ENCODE data around the gene KRT16.
"Not testable (repeated sequence)": the region's sequence is repeated elsewhere in the genome, so short reads cannot be mapped to it uniquely, and the experiment has no call there.

Gene KRT16

DNA sequence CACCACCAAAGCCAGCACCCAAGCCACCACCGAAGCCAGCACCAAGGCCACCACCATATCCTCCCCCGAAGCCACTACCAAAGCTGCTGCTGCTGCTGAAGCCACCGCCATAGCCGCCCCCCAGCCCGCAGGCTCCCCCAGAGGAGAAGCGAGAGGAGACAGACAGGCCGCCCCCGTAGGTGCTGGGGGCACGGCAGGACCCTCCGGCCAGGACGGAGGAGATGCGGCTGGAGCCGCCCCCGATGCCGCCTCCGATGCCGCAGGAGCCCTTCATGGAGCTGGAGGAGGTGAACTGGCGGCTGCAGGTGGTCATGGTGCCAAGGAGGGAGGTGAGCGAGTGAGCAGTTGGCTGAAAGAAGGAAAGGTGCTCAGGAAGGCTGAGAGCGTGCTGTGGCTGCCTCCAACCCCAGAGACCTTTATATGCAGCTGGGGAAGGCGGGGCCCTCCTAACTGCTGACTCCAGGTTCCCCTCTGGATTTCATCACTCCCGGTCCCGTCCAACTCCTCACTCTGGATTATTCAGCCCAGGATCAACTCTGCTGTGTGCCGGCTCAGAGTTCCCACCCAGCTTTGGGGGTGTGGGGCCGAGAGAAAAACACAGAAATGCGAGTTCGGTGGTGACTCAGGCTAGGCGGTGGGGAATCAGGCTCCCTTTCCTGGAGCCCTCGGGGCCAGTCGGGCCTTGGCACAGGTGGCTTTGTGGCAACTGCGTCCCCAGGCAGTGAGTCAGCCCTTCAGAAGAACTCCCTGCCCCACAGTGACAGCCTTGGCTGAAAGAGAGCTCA lies at the start of gene KRT16:
Gene KRT16 (minus strand): TSS at position 392 of the 785 bp plus-strand sequence. CDS start 79 bp downstream, at position 313.
- DNase-seq, result not testable (repeated sequence)

DNA sequence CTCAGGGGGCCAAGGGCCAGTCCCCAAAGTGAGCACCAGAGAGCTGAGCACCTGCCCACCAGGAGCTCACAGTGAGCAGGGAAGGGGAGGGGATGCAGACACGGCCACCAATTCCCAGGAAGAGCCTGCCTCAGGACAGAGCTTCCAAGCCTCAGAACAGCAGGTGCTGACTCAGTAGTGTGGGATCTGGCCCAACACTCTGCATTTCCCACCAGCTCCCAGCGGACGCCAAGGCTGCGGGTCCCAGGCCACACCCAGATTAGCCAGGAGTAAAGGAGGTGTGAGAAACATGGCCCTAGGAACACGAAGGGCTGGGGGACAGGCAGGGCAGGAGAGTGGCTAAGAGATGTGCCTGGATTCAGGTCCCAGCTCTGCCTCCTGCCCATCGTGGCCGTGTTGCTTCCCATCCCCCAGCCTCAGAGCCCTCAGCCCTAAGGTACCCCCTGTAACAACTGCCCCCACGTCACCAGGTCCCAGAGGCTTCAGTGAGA lies 47.7 kb upstream of the KRT16 start:
- no peak for DNase-seq

DNA sequence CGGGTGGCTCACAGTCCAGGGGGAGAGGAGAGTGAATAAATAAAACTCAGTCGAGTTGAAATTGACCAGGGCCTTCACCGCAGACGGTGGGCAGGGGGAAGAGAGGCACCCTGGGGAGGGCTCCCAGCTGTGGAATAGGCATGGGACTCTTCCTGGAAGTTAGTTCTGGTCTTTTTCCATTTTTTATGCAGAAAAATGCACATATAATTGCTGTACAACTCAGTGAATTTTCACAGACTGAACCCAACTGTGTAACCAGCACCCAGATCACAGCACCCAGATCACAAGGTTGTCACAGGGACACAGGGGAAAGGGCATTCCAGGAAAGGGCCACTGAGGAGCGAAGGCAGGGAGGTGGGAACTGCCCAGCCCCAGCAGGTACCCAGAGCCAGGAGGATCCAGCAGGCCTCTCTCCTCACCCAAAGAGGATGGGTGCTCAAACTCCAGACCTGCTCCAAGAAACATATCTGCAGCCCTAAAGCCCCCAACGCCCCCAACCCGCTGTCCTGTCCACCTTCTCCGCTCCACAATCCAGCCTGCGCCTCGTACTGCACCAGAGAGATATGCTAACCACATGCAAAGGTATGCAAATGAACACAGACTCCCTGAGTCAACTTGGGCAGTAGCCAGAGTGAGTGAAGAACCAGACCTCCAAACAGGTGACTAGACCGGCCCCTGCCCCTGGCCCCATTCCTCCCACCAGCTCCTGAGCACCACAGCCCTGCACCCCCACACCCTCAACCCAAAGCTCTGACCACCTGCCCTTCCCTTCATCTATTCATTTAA lies 47.1 kb upstream of the KRT16 start:
- no peak for DNase-seq

DNA sequence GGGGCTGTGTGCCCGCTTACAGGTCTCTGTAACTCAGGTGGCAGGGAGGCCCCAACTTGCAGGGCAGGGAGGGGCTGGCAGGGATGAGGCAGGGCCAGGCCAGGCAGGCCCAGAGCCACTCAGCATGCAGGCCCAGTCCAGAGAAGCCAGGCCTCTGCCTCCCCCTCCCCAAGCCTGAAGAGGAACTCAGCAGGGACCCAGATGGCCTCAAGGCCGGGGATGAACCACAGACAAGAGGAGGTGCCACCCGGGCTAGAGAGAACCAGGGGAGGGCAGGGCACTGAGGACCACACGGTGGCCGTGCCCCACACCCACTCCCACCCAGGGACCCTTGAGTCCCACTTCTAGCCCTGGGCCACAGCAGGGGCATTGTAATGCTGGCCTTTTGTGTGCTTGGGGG lies 46.3 kb upstream of the KRT16 start:
- DNase-seq, result no peak

DNA sequence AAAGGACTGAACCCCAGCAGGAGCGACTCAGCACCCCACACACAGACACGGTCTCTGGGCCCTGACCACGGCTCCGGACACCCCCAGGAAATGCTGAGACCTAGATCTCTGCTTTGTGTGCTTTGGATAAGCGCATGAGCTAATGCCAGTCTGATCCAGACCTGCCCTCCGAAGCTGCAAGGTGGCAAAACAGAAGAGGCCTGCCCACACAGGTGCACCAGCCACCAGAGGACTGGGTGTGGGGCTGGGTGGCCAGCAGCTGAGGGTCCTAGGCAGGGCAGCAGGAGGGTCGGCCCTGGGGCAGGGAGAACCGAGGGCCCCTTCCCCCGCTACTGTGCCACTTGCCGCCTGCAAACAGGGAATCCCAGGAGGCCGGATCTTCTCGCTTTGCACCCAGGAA lies 45.4 kb upstream of the KRT16 start:
- DNase-seq, result no peak

DNA sequence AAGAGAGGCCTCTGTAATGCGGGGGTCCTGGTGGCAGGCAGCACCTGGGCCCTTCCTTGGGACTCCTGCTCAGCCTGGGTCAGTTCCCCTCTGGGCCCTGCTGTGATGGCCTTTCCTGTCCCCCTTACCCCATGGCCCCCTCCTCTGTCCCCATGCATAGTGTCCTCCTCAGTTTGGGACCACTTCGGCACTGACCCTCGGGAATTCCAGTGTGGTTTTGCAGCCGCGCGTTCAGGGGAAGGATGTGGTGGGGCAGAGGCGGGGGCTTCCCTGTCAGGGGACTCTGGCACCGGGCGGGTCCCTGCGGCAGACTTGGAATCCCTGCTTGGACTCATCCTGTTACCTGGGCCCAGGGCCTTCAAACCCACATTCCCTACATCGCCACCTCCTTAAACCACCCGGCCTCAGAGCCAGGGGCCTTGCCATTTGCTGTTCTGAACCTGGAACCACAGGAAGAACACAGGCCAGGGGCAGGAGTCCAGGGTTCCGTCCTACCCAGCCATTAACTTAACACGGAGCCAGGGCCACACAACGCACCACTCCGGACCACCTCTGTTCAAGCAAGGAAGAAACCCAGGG lies 44.7 kb upstream of the KRT16 start:
- no peak for DNase-seq

DNA sequence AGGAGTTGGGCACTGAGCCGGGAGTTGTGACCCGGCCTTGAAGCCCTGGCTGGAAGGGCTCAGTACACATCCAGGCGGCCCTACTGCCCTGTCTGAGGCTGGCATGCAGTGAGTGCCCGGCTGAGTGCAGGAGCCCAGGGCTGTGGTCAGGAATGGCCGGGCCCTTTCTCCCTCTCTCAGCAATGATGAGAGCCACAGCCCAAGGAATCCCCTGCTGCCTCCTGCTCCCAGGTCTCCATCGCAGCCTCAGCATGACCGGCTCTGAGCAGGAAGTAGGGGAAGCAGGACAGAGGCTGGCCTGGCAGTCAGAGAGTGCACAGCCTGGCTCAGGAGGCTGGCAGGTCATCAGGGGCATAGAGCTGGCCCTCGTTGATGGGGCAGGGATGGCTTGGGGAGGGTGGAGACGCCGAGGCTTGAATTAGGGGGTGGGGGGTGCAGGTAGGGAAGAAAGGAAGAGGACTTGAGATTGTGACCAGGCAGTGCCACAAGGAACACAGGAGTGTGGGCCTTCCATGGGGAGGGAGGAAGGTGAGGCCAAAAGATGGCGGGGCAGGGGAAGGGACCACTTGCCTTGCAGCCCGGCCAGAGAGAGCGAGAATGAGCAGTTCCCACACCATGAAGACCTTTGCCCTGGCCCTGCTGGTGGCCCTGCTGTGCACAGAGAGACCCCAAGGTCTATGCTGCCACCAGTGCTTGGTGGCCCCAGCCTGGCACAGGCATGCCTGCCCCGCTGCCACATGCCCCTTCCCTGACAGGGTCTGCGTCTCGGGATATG lies 43.9 kb upstream of the KRT16 start:
- no peak for DNase-seq

DNA sequence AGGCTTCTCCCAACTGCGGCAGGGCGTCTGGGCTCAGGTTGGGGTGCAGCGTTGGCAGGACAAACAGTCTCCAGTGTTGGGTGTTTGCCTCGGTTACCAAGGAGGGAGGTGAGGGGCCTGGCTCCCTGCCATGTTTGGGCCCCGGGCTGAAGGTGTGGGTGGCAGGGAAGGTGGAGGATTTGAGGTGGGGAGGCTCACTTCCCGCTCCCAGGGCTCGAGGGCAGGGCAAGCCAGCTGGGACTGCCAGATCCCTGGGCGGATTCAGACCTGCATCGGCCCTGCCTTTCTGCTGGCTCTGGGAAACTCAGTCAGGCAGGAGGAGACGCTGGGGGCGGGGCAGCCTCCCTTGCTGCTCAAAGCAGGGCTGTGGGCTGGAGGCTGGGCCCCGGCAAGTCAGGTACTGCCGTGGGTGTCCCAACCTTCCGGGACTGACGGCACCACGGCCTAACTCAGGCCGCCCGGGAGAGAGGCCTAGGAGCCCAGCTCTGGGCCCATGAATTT lies 43.1 kb upstream of the KRT16 start:
- DNase-seq, result no peak

DNA sequence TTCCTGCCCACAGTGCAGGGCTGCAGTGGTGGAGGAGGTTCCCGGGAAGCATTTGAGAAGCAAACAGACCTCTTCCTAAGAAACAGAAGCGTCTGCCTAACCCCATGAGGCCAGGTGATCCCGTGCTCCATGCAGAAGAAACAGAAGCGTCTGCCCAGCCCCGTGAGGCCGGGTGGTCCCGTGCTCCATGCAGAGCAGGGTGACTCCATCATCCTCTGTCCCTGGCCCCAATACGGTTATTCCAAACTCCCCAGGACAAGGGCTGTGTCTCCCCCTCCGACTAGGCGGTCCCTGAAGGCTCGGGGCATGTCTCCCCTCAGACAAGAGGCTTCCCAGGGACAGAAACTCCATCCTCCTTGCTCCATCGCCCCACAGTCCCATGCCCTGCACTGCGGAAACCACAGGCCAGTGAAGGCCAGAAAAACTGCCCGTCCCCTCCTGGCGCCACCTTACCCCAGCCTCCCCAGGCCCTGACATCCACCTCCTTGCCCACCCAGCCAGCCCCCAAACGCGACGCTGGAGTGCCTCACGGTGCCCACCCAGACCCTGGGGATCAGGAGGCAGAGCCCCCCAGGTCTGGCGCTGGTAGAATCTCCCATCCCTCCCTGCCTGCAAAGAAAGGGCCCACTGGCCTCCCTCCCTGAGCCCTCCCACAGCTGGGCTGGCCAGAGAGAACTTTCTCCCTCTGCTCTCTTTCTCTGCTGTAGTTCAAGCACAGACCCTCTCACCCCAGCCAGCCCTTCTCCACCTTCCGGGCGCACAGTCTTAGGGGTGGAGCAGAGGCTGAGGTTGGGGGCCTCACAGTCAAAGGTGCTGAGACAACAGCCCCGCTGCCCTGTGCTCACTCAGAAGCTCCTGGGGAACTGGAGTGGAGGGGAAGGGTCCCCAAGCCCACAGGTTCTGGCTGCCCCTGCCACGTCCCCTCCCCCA lies 42.4 kb upstream of the KRT16 start:
- no peak for DNase-seq

DNA sequence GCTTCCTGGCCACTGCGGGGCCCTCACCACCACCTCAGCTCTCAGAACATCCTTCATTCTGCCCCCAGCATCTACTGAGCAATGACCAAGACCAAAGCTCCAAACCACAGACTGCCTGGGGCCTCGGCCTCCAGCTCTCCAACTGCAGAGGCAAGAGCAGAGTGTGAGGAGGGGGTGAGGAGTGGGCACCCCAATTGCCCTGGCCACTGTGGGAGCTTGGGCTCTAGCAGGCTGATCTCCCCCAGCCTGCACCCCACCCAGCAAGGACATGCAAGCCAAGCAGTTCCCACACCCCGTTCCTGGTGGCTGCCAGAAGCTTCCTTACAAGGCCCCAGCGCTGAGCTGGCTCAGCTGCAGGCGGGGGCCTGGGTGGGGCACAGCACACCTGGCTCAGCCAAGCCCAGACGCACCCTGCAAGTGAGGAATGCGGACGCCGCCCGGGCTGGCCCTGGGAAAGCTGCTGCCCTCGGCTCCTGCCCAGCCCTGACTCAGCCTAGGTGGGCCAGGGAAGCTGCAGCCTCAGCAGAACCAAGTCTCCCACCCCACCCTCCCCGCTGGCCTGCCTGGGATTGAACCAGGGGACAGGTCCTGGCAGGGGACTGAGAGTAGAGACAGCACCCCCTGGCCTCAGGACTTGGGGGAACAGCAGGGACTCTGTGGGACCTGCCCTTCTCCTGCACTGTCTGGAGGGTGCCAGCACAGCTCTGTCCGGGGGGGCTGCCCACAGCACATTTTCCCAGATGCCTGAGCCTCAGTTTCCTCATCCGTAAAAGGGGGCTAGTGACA lies 41.5 kb upstream of the KRT16 start:
- DNase-seq, result no peak

DNA sequence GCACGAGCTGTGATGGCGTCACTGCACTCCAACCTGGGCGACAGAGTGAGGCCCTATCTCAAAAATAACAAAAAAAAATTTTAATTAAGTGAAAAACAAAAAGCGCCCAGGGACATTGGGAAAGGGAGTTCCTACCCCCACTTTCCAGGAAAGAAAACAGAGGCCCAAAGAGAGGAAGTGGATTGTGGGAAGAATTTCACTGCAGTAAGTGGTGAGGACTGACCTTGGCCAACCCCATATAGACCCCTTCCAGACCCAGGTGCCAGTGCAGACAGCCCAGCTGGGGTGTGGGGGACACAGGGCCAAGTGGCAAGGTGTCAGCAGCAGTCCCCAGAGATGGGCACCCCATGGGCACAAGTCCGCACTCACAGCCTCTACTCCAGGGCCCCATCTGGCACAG lies 40.9 kb upstream of the KRT16 start:
- no peak for DNase-seq

DNA sequence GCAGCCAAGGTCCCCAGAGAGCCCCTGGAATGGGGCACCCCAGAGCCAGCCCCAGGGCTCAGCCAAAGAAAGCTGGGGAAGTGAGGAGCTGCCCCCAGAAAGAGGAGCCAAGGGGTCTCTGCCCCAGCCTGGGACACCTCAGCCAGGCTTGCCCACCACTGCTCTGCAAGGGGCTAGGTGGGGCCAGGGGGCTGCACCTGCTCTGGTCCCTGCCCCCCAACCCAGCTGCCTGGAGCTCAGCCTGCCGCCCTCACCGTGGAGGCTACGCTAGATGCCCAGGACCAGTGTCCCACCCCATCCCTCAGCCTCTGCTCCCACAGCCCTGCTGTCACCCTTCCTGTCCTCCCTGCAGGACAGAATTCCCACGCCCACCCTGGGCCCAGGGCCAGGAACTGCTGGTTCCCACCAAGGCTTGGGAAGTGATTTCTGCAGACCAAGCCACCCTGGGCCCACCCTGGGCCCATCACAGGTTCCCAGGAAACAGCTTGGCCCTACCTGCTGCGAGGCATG lies 39.9 kb upstream of the KRT16 start:
- DNase-seq, result no peak

DNA sequence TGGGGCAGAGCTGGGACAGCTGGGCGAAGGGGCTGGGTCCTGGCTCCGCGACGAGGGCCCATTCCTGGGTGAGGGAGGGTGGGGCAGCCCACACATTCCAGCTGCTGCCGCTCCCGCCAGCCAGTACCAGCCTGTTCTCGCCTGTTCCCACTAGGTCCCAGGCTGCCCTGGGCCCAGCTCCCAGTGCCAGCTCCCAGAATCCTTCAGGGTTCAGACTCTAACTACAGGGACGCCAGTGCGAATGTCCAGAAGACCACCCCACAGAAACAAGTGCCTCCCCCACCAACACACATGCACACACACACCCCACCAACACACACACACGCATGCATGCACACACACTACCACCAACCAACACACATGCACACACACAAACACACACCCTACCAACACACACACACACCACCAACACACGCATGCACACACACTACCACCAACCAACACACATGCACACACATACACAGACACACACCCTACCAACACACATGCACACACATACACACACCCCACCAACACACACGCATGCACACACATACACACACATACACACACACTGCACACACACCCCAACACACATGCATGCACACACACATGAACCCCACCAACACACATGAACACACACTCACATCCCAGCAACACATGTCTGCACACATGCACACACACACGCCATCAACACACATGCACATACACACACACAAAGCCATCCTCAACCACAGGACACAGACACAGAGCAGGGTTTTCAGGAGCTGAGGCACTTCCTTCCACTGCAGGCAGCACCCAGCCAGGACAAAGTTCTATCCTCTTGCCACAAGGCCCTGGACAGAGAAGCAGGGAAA lies 39.3 kb upstream of the KRT16 start:
- DNase-seq, result no peak

DNA sequence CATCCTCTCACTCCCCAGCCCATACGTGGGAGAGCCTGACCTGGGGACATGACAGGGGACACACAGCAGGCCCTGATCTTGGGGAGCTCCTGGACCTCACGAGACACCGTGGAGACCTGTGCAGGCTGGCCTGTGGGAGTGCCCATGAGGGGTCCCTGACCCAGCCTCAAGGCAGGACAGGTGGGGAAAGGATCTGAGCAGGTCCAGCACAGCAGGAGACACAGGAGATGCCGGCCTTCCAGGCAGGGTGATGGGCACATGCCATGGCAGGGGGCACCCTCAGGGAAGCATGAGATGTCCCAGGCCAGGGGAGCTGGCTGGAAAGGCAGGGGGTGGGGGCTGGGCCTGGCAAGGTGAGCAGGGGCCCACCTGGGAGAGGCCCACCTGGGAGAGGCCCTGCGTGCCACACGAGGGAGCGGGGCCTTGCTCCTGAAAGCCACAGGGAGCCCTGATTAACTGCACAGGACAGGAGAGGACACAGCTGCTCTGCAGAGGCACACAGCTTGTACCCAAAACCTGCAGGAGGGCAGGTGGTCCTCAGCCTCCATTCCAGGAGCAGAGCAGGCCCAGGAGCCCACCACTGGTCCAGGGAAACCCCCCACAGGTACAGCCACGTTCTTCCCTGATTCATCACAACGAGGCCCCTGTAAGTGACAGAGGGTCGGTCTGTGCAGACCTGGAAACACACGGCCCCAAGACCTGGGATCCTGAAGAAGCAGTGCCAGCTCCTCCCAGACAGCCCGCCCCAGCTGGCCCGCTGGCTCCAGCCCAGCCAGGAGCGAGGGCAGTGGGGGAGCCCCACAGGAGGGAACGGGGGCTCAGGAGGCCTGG lies 38.4 kb upstream of the KRT16 start:
- no peak for DNase-seq

DNA sequence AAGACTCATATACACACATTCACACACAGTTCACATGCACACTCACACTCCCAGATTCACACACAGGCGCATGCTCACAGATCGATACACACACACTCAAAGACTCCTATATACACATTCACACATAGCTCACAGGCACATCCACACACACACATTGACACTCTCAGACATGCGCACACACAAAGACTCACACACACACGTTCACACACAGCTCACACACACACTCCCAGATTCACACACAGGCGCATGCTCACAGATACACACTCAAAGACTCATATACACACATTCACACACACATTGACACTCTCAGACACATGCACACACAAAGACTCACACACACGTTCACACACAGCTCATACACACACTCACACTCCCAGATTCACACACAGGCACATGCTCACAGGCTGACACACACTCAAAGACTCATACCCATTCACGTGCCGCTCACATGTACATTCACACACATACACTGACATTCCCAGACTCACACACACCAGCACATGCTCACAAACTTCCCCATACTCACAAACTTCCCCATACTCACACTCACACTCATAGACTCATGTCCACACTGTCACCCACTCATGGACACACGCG lies 37.5 kb upstream of the KRT16 start:
- DNase-seq, result no peak

DNA sequence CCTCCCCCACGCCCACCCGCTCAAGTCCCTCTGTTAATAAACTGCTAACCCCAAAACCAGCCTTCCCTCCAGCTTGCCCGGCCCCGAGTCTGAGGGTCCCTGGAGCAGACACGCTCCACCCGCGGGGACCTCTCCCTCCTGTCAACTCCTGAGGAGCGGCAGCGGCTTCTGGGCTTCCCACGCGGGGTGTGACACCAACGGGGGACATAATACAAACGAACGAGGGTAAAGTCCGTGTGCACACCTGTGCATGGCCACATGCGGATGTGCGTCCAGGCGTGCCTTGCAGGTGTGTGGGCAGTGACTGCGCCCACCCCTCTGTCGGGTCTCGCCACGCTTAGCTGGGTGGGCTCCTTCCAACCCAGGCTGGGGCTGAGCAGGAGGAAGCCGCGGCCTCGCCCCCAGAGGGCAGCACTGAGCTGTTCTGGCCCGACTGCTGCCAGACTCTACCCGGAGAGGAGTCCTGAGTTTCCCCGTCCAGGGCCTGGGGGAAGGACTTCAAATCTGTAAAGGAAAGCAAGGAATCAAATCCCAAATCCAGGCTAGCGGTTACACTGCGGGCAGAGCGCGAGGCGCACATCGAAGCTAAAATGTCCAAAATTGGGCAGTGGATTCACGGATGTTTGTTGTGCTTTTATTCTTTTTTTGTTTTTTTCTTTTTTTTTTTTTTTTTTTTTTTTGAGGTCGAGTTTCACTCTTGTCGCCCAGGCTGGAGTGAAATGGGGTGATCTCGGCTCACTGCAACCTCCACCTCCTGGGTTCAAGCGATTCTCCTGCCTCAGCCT lies 36.0 kb upstream of the KRT16 start:
- DNase-seq, result peak; percentile 73

DNA sequence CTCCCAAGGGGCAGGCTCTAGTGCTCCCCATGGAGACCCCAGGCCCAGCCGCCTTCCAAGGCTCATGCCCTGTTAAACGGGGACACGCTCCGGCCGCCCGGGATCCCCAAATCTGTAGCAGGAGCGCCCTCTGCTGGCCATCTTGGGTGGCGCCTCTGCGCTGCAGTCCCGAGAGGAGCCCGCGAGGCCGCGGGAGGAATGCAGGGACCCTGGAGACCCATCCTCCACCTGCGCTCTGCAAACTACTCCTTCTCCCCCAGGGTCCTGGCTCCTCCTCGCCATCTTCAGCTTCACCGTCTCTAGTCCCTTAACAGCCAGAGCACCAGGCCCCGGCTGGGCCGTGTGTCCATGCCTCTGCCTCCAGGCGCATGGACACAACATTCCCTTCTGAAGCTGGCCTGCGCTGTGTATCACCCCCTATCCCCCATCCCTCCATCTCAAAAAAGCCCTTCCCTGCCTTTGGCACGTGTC lies 35.4 kb upstream of the KRT16 start:
- DNase-seq, result peak; percentile 77

All from activated effector memory CD4-positive, alpha-beta T cell treated with Interleukin-2 at 50 U/mL for 16 hours (primary cell).